ENCODE results near the gene MPO. TPM values are rescaled to one million over a fixed set of nuclear protein-coding genes. Genes with fewer than 3 reads are reported as not detected.

MPO gene
- total and polyA plus RNA-seq, 9 of the 15 experiments (the other 6 are each of a cell fraction or from before 2014, with no cell fraction given), result 0.04 to 0.47 (median 0.39) TPM; not detected in 6

GRCh38 chr17:58329810-58330537 lies 49.2 kb upstream of the MPO start (continued):
- TF ChIP-seq, protein P1, sequence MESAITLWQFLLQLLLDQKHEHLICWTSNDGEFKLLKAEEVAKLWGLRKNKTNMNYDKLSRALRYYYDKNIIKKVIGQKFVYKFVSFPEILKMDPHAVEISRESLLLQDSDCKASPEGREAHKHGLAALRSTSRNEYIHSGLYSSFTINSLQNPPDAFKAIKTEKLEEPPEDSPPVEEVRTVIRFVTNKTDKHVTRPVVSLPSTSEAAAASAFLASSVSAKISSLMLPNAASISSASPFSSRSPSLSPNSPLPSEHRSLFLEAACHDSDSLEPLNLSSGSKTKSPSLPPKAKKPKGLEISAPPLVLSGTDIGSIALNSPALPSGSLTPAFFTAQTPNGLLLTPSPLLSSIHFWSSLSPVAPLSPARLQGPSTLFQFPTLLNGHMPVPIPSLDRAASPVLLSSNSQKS (CRISPR knock-in tag; IDR thresholded peaks at IDR 0.05), result 0 out of 2 replicates have a peak, but pooled peaks have one; percentile 19
- TF ChIP-seq TEAD1 (CRISPR knock-in tag; IDR thresholded peaks at IDR 0.05), result peak in 1 of 2 experiments; percentile 75; a peak in 2 of 4 replicates
- peak; percentile 61; the same call in 1 of the 2 replicates for TF ChIP-seq ZNF274 (IDR thresholded peaks at IDR 0.05; ENCODE audit: borderline replicate concordance, low read depth, low read length)
- TF ChIP-seq HMGN3 (IDR thresholded peaks at IDR 0.05; ENCODE audit: borderline replicate concordance, extremely low read depth, insufficient read length, low read depth, low read length), result peak; percentile 29
- TF ChIP-seq BCOR (IDR thresholded peaks at IDR 0.05), result no peak
- TF ChIP-seq HMG20A (CRISPR knock-in tag; conservative IDR thresholded peaks at IDR 0.05), result no peak
- TF ChIP-seq KAT7 (CRISPR knock-in tag; IDR thresholded peaks at IDR 0.05; ENCODE audit: borderline replicate concordance), result peak; percentile 73; the same call in 1 of the 2 replicates
- TF ChIP-seq, protein P2, sequence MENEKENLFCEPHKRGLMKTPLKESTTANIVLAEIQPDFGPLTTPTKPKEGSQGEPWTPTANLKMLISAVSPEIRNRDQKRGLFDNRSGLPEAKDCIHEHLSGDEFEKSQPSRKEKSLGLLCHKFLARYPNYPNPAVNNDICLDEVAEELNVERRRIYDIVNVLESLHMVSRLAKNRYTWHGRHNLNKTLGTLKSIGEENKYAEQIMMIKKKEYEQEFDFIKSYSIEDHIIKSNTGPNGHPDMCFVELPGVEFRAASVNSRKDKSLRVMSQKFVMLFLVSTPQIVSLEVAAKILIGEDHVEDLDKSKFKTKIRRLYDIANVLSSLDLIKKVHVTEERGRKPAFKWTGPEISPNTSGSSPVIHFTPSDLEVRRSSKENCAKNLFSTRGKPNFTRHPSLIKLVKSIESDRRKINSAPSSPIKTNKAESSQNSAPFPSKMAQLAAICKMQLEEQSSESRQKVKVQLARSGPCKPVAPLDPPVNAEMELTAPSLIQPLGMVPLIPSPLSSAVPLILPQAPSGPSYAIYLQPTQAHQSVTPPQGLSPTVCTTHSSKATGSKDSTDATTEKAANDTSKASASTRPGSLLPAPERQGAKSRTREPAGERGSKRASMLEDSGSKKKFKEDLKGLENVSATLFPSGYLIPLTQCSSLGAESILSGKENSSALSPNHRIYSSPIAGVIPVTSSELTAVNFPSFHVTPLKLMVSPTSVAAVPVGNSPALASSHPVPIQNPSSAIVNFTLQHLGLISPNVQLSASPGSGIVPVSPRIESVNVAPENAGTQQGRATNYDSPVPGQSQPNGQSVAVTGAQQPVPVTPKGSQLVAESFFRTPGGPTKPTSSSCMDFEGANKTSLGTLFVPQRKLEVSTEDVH (IDR thresholded peaks at IDR 0.05; ENCODE audit: low read depth, partially characterized antibody), result peak; percentile 65
- TF ChIP-seq, protein P3, sequence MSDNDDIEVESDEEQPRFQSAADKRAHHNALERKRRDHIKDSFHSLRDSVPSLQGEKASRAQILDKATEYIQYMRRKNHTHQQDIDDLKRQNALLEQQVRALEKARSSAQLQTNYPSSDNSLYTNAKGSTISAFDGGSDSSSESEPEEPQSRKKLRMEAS (CRISPR knock-in tag; IDR thresholded peaks at IDR 0.05), result no peak
- no peak for TF ChIP-seq ATF1 (CRISPR knock-in tag; IDR thresholded peaks at IDR 0.05)
- TF ChIP-seq ATF1 (tag; IDR thresholded peaks at IDR 0.05), result peak; percentile 79
- no peak for TF ChIP-seq ZBTB33 (CRISPR knock-in tag; IDR thresholded peaks at IDR 0.05)
- TF ChIP-seq GABPA (tag; conservative IDR thresholded peaks at IDR 0.05; ENCODE audit: low read depth), result no peak; the same call in 1 of the 2 replicates
- TF ChIP-seq PPARD (CRISPR knock-in tag; IDR thresholded peaks at IDR 0.05), result no peak
- TF ChIP-seq, protein P4, sequence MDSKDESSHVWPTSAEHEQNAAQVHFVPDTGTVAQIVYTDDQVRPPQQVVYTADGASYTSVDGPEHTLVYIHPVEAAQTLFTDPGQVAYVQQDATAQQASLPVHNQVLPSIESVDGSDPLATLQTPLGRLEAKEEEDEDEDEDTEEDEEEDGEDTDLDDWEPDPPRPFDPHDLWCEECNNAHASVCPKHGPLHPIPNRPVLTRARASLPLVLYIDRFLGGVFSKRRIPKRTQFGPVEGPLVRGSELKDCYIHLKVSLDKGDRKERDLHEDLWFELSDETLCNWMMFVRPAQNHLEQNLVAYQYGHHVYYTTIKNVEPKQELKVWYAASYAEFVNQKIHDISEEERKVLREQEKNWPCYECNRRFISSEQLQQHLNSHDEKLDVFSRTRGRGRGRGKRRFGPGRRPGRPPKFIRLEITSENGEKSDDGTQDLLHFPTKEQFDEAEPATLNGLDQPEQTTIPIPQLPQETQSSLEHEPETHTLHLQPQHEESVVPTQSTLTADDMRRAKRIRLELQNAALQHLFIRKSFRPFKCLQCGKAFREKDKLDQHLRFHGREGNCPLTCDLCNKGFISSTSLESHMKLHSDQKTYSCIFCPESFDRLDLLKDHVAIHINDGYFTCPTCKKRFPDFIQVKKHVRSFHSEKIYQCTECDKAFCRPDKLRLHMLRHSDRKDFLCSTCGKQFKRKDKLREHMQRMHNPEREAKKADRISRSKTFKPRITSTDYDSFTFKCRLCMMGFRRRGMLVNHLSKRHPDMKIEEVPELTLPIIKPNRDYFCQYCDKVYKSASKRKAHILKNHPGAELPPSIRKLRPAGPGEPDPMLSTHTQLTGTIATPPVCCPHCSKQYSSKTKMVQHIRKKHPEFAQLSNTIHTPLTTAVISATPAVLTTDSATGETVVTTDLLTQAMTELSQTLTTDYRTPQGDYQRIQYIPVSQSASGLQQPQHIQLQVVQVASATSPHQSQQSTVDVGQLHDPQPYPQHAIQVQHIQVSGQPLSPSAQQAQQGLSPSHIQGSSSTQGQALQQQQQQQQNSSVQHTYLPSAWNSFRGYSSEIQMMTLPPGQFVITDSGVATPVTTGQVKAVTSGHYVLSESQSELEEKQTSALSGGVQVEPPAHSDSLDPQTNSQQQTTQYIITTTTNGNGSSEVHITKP (IDR thresholded peaks at IDR 0.05; ENCODE audit: partially characterized antibody), result no peak
- no peak for TF ChIP-seq ZNF717 (CRISPR knock-in tag; IDR thresholded peaks at IDR 0.05)
- TF ChIP-seq NCOA2 (IDR thresholded peaks at IDR 0.05; ENCODE audit: partially characterized antibody in 2 of 2), result no peak
